WTC11 (cell line): ENCODE results near the gene MED12L.

Source experiments
- CREB1 ChIP-seq: sonication (generic); formaldehyde crosslinking; IDR thresholded peaks from 2 replicates; pipeline ENCODE4 v1.8.0; 2023; ENCODE audit warnings: mild to moderate bottlenecking, missing genetic modification reagents
- GABPB1 ChIP-seq: sonication (generic); formaldehyde crosslinking; IDR thresholded peaks from 2 replicates; pipeline ENCODE4 v1.8.1; 2023; ENCODE audit warnings: mild to moderate bottlenecking, missing genetic modification reagents
- NR2C2 ChIP-seq: sonication (generic); formaldehyde crosslinking; IDR thresholded peaks from 2 replicates; pipeline ENCODE4 v1.8.0; 2022; ENCODE audit warnings: mild to moderate bottlenecking, missing genetic modification reagents
- TP53 ChIP-seq: sonication (generic); formaldehyde crosslinking; IDR thresholded peaks from 2 replicates; pipeline ENCODE4 v1.8.1; 2023; ENCODE audit warnings: mild to moderate bottlenecking, missing genetic modification reagents
- ZNF232 ChIP-seq: sonication (generic); formaldehyde crosslinking; IDR thresholded peaks from 2 replicates; pipeline ENCODE4 v1.8.0; 2022; ENCODE audit warnings: mild to moderate bottlenecking, missing genetic modification reagents
- TF ChIP-seq, protein P1 (sequence below): fragments of 200-600 bp; IDR thresholded peaks from 2 replicates; pipeline ENCODE4 v1.8.0; 2022; ENCODE audit warnings: antibody characterized with exemption
- TF ChIP-seq, protein P2 (sequence below): sonication (generic); formaldehyde crosslinking; IDR thresholded peaks from 2 replicates; pipeline ENCODE4 v1.8.1; 2023; ENCODE audit warnings: mild to moderate bottlenecking, missing genetic modification reagents, moderate library complexity
- TF ChIP-seq, protein P3 (sequence below): sonication (generic); formaldehyde crosslinking; IDR thresholded peaks from 2 replicates; pipeline ENCODE4 v1.8.1; 2023; ENCODE audit warnings: mild to moderate bottlenecking, missing genetic modification reagents, moderate library complexity
- TF ChIP-seq, protein P4 (sequence below): sonication (generic); formaldehyde crosslinking; IDR thresholded peaks from 2 replicates; pipeline ENCODE4 v1.8.0; 2022; ENCODE audit warnings: mild to moderate bottlenecking, missing genetic modification reagents
- TF ChIP-seq, protein P5 (sequence below): sonication (generic); formaldehyde crosslinking; IDR thresholded peaks from 2 replicates; pipeline ENCODE4 v1.8.0; 2022; ENCODE audit warnings: mild to moderate bottlenecking, missing genetic modification reagents
- TF ChIP-seq, protein P6 (sequence below): sonication (generic); formaldehyde crosslinking; IDR thresholded peaks from 2 replicates; pipeline ENCODE4 v1.8.1; 2023; ENCODE audit warnings: mild to moderate bottlenecking, missing genetic modification reagents
- TF ChIP-seq, protein P7 (sequence below): sonication (generic); formaldehyde crosslinking; conservative IDR thresholded peaks from 2 replicates; pipeline ENCODE4 v1.8.1; 2022; ENCODE audit warnings: mild to moderate bottlenecking, missing genetic modification reagents

DNA sequence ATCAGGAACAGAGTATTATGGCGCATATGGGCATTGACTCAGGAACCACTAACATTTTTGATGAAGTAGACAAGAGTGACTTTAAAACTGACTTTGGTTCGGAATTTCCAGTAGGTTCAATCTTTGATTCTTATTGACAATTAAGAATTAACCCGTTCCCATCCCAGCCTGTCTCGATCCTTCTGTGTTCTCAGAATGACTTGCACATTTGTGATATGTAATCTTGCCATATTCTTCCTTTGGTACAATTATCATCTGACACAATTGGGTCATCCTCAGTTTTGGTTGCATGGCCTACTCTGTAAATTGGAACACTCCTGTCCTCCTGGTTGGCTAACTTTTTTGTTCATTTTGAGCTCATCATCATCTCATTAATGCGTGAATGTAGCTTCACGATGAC lies 107.1 kb downstream of the MED12L start:
- TF ChIP-seq, protein P1, sequence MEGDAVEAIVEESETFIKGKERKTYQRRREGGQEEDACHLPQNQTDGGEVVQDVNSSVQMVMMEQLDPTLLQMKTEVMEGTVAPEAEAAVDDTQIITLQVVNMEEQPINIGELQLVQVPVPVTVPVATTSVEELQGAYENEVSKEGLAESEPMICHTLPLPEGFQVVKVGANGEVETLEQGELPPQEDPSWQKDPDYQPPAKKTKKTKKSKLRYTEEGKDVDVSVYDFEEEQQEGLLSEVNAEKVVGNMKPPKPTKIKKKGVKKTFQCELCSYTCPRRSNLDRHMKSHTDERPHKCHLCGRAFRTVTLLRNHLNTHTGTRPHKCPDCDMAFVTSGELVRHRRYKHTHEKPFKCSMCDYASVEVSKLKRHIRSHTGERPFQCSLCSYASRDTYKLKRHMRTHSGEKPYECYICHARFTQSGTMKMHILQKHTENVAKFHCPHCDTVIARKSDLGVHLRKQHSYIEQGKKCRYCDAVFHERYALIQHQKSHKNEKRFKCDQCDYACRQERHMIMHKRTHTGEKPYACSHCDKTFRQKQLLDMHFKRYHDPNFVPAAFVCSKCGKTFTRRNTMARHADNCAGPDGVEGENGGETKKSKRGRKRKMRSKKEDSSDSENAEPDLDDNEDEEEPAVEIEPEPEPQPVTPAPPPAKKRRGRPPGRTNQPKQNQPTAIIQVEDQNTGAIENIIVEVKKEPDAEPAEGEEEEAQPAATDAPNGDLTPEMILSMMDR, result no peak
- TF ChIP-seq, protein P2, sequence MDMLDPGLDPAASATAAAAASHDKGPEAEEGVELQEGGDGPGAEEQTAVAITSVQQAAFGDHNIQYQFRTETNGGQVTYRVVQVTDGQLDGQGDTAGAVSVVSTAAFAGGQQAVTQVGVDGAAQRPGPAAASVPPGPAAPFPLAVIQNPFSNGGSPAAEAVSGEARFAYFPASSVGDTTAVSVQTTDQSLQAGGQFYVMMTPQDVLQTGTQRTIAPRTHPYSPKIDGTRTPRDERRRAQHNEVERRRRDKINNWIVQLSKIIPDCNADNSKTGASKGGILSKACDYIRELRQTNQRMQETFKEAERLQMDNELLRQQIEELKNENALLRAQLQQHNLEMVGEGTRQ (CRISPR knock-in tag), result no peak
- TF ChIP-seq, protein P3, sequence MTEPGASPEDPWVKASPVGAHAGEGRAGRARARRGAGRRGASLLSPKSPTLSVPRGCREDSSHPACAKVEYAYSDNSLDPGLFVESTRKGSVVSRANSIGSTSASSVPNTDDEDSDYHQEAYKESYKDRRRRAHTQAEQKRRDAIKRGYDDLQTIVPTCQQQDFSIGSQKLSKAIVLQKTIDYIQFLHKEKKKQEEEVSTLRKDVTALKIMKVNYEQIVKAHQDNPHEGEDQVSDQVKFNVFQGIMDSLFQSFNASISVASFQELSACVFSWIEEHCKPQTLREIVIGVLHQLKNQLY (CRISPR knock-in tag), result no peak
- TF ChIP-seq GABPB1 (CRISPR knock-in tag), result no peak
- TF ChIP-seq, protein P4, sequence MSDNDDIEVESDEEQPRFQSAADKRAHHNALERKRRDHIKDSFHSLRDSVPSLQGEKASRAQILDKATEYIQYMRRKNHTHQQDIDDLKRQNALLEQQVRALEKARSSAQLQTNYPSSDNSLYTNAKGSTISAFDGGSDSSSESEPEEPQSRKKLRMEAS (CRISPR knock-in tag), result no peak
- TF ChIP-seq, protein P5, sequence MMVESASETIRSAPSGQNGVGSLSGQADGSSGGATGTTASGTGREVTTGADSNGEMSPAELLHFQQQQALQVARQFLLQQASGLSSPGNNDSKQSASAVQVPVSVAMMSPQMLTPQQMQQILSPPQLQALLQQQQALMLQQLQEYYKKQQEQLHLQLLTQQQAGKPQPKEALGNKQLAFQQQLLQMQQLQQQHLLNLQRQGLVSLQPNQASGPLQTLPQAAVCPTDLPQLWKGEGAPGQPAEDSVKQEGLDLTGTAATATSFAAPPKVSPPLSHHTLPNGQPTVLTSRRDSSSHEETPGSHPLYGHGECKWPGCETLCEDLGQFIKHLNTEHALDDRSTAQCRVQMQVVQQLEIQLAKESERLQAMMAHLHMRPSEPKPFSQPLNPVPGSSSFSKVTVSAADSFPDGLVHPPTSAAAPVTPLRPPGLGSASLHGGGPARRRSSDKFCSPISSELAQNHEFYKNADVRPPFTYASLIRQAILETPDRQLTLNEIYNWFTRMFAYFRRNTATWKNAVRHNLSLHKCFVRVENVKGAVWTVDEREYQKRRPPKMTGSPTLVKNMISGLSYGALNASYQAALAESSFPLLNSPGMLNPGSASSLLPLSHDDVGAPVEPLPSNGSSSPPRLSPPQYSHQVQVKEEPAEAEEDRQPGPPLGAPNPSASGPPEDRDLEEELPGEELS (CRISPR knock-in tag), result no peak
- TF ChIP-seq, protein P6, sequence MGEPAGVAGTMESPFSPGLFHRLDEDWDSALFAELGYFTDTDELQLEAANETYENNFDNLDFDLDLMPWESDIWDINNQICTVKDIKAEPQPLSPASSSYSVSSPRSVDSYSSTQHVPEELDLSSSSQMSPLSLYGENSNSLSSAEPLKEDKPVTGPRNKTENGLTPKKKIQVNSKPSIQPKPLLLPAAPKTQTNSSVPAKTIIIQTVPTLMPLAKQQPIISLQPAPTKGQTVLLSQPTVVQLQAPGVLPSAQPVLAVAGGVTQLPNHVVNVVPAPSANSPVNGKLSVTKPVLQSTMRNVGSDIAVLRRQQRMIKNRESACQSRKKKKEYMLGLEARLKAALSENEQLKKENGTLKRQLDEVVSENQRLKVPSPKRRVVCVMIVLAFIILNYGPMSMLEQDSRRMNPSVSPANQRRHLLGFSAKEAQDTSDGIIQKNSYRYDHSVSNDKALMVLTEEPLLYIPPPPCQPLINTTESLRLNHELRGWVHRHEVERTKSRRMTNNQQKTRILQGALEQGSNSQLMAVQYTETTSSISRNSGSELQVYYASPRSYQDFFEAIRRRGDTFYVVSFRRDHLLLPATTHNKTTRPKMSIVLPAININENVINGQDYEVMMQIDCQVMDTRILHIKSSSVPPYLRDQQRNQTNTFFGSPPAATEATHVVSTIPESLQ, result no peak
- no peak for TF ChIP-seq NR2C2
- TF ChIP-seq ZNF232 (CRISPR knock-in tag), result no peak
- TF ChIP-seq, protein P7, sequence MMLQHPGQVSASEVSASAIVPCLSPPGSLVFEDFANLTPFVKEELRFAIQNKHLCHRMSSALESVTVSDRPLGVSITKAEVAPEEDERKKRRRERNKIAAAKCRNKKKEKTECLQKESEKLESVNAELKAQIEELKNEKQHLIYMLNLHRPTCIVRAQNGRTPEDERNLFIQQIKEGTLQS, result no peak
- no peak for TF ChIP-seq TP53 (CRISPR knock-in tag)
- no peak for TF ChIP-seq CREB1 (CRISPR knock-in tag)
